Thyroid gland (tissue), 4 donors: Measurements from ENCODE around the gene WDR83.

Experiments used
- POLR2A ChIP-seq, 2 donors: fragments of 450-650 bp; IDR thresholded peaks; one replicate each; pipeline ENCODE4 v1.6.1; 2017; ENCODE audit warnings: antibody characterized with exemption in 2 of 2, mild to moderate bottlenecking in 2 of 2, moderate library complexity in 1 of 2
- TF ChIP-seq, protein P1 (sequence below), 6 experiments: fragments of 200-600 bp in 3 of 6; fragments of 450-650 bp in 3 of 6; sonication (generic) in 3 of 6; IDR thresholded peaks; one replicate each; pipeline ENCODE4 v1.5.1; 2016 to 2019; ENCODE audit warnings: antibody characterized with exemption in 6 of 6, mild to moderate bottlenecking in 2 of 6, inconsistent platforms in 1 of 6, moderate library complexity in 1 of 6

DNA sequence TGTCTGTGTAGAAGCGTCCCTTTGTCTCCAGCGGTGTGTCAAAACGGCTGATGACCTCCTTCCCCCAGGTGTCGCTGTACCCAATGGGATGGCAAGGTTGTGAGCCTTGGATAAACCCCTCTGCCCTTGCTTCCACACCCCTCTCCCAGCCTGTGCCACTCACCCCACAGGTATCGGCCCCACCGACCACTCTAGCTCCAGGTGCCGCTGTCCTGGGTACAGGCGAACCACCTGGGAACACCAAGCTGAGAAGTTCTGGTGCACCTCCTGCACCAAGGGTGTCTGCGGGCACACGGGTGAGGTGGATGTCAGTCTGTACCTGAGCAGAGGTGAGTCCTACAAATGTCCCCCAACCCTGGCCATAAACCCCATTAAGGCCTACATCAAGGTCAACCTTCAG lies 16.7 kb upstream of the WDR83 start:
- TF ChIP-seq, protein P1, sequence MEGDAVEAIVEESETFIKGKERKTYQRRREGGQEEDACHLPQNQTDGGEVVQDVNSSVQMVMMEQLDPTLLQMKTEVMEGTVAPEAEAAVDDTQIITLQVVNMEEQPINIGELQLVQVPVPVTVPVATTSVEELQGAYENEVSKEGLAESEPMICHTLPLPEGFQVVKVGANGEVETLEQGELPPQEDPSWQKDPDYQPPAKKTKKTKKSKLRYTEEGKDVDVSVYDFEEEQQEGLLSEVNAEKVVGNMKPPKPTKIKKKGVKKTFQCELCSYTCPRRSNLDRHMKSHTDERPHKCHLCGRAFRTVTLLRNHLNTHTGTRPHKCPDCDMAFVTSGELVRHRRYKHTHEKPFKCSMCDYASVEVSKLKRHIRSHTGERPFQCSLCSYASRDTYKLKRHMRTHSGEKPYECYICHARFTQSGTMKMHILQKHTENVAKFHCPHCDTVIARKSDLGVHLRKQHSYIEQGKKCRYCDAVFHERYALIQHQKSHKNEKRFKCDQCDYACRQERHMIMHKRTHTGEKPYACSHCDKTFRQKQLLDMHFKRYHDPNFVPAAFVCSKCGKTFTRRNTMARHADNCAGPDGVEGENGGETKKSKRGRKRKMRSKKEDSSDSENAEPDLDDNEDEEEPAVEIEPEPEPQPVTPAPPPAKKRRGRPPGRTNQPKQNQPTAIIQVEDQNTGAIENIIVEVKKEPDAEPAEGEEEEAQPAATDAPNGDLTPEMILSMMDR (IDR thresholded peaks at IDR 0.05): no peak
- no peak for TF ChIP-seq POLR2A (IDR thresholded peaks at IDR 0.05)
